GM12892 (cell line): ENCODE results near the gene DHRSX.

Experiments
- POLR2A ChIP-seq: IDR thresholded peaks from 2 replicates; pipeline ENCODE4 v1.6.1; 2011; ENCODE audit warnings: low read depth, low read length, control low read depth
- POLR2AphosphoS5 ChIP-seq: IDR thresholded peaks from 2 replicates; pipeline ENCODE4 v1.6.1; 2011; ENCODE audit warnings: low read depth, low read length, control low read depth
- TAF1 ChIP-seq: IDR thresholded peaks from 2 replicates; pipeline ENCODE4 v1.6.1; 2011; ENCODE audit warnings: low read depth, mild to moderate bottlenecking, control low read depth, low read length, borderline replicate concordance

DNA sequence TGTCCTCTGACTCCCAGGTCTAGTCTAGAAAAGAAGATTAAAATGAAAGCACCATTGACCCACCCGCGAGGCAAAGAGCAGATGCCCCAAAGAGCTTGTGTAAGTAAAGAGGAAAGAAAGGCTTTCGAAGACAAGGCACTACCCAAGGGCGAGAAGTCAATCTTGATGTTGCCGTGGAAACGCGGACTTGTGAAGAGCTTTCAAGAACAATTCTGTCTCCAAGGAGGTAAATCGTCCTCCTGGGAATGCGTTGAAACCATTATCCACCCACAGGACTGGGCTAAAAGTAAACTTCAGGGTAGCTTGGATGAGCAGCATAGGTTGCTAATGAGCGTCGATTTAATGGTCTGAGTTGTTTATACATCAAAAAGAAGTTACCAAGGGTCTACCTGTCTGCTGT is 189.3 kb downstream of the DHRSX start:
- no peak for TF ChIP-seq POLR2A
- TF ChIP-seq POLR2AphosphoS5 = no peak
- no peak for TF ChIP-seq TAF1
